ENCODE measurements around the gene UGT1A9. TPM values are rescaled to one million over a fixed set of nuclear protein-coding genes. Genes with fewer than 3 reads are reported as not detected.
"Not testable (repeated sequence)": the region's sequence is repeated elsewhere in the genome, so short reads cannot be mapped to it uniquely, and the experiment has no call there.

Gene UGT1A9
- total RNA-seq, 1 donor: not detected

- no peak for DNase-seq (ENCODE audit: low read depth)
- H3K4me3 ChIP-seq (ENCODE audit: low read depth, low read length): no peak overlapping the region
- no peak for TF ChIP-seq CTCF (IDR thresholded peaks at IDR 0.05; ENCODE audit: insufficient read depth, low read depth, low read length)
These were observed 75.0 kb downstream of the UGT1A9 start for GRCh38 chr2:233746475-233747282.

- no peak overlapping the region for H3K4me3 ChIP-seq (ENCODE audit: low read depth, low read length)
- DNase-seq (ENCODE audit: low read depth): no peak
- no peak for TF ChIP-seq CTCF (IDR thresholded peaks at IDR 0.05; ENCODE audit: insufficient read depth, low read depth, low read length)
These were observed 75.5 kb downstream of the UGT1A9 start for GRCh38 chr2:233747283-233747544.

- DNase-seq (ENCODE audit: low read depth); H3K4me3 ChIP-seq (ENCODE audit: low read depth, low read length): not testable (repeated sequence)
These were observed 79.0 kb downstream of the UGT1A9 start for GRCh38 chr2:233750689-233751088.

GRCh38 chr2:233751212-233752009 lies 79.7 kb downstream of the UGT1A9 start:
- H3K4me3 ChIP-seq (ENCODE audit: low read depth, low read length); DNase-seq (ENCODE audit: low read depth): not testable (repeated sequence)

GRCh38 chr2:233754872-233755611 lies 83.3 kb downstream of the UGT1A9 start:
- no peak for TF ChIP-seq CTCF (IDR thresholded peaks at IDR 0.05; ENCODE audit: insufficient read depth, low read depth, low read length)
- H3K4me3 ChIP-seq (ENCODE audit: low read depth, low read length): no peak overlapping the region
- DNase-seq (ENCODE audit: low read depth): no peak

GRCh38 chr2:233756429-233757081 lies 84.9 kb downstream of the UGT1A9 start:
- no peak for TF ChIP-seq CTCF (IDR thresholded peaks at IDR 0.05; ENCODE audit: insufficient read depth, low read depth, low read length)
- no peak for DNase-seq (ENCODE audit: low read depth)
- H3K4me3 ChIP-seq (ENCODE audit: low read depth, low read length): no peak overlapping the region

GRCh38 chr2:233758141-233758540 lies 86.4 kb downstream of the UGT1A9 start:
- DNase-seq (ENCODE audit: low read depth): no peak
- no peak for TF ChIP-seq CTCF (IDR thresholded peaks at IDR 0.05; ENCODE audit: insufficient read depth, low read depth, low read length)
- no peak overlapping the region for H3K4me3 ChIP-seq (ENCODE audit: low read depth, low read length)
